GM18867 (cell line): ENCODE results near the gene PIK3IP1.

ENCODE experiments used
- ATAC-seq: cut with Tn5 transposase; IDR thresholded peaks from one replicate; pipeline ENCODE4 v1.9.1; 2021; ENCODE audit warnings: mild to moderate bottlenecking, moderate library complexity; ENCODE audit not compliant: unreplicated experiment

Gene PIK3IP1

DNA sequence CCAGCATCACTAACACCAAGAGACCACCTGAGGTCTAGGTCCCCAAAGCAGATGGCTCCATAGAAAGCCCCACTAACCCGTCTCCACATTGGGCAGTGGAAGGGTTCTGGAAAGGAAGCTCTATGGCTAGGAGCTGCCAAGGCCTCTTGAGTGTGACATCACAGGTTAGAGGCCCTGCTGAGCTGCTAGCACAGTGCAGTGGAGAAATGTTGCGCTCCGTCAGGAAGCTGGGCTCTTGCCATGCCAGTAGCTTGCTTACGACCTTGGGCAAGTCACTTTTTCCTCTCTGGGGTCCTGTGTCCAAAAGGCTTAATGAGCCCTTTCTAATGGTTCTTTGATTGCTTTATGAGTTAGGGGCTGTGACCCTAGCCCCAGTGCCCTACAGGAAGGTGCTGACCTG, 10.6 kb downstream of the PIK3IP1 start:
- no peak for ATAC-seq

DNA sequence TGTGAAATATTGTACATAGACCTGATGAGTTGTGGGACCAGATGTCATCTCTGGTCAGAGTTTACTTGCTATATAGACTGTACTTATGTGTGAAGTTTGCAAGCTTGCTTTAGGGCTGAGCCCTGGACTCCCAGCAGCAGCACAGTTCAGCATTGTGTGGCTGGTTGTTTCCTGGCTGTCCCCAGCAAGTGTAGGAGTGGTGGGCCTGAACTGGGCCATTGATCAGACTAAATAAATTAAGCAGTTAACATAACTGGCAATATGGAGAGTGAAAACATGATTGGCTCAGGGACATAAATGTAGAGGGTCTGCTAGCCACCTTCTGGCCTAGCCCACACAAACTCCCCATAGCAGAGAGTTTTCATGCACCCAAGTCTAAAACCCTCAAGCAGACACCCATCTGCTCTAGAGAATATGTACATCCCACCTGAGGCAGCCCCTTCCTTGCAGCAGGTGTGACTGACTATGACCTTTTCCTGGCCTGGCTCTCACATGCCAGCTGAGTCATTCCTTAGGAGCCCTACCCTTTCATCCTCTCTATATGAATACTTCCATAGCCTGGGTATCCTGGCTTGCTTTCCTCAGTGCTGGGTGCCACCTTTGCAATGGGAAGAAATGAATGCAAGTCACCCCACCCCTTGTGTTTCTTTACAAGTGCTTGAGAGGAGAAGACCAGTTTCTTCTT, 12.3 kb downstream of the PIK3IP1 start:
- no peak for ATAC-seq

DNA sequence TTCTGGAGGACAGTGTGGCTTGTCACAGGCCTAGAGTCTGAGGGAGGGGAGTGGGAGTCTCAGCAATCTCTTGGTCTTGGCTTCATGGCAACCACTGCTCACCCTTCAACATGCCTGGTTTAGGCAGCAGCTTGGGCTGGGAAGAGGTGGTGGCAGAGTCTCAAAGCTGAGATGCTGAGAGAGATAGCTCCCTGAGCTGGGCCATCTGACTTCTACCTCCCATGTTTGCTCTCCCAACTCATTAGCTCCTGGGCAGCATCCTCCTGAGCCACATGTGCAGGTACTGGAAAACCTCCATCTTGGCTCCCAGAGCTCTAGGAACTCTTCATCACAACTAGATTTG, 13.0 kb downstream of the PIK3IP1 start:
- ATAC-seq: no peak

GRCh38 chr22:31278626-31279326, 13.5 kb downstream of the PIK3IP1 start:
- ATAC-seq: no peak

DNA sequence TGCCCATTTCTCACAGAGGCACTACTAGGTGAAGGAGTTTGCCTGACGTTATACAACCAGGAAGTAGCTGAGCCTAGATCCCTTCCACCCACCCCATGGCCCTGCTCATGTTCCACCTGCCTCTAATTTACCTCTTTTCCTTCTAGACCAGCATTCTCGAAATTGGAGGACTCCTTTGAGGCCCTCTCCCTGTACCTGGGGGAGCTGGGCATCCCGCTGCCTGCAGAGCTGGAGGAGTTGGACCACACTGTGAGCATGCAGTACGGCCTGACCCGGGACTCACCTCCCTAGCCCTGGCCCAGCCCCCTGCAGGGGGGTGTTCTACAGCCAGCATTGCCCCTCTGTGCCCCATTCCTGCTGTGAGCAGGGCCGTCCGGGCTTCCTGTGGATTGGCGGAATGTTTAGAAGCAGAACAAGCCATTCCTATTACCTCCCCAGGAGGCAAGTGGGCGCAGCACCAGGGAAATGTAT, 14.1 kb downstream of the PIK3IP1 start:
- ATAC-seq: no peak

- no peak for ATAC-seq
These were observed 14.5 kb downstream of the PIK3IP1 start for GRCh38 chr22:31277741-31278140.

DNA sequence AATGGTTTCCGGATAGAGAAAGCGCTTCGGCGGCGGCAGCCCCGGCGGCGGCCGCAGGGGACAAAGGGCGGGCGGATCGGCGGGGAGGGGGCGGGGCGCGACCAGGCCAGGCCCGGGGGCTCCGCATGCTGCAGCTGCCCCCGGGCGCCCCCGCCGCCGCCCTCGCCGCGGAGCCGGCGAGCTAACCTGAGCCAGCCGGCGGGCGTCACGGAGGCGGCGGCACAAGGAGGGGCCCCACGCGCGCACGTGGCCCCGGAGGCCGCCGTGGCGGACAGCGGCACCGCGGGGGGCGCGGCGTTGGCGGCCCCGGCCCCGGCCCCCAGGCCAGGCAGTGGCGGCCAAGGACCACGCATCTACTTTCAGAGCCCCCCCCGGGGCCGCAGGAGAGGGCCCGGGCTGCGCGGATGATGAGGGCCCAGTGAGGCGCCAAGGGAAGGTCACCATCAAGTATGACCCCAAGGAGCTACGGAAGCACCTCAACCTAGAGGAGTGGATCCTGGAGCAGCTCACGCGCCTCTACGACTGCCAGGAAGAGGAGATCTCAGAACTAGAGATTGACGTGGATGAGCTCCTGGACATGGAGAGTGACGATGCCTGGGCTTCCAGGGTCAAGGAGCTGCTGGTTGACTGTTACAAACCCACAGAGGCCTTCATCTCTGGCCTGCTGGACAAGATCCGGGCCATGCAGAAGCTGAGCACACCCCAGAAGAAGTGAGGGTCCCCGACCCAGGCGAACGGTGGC, 15.7 kb downstream of the PIK3IP1 start:
- ATAC-seq: no peak

GRCh38 chr22:31275576-31275975, 16.7 kb downstream of the PIK3IP1 start:
- ATAC-seq: no peak

DNA sequence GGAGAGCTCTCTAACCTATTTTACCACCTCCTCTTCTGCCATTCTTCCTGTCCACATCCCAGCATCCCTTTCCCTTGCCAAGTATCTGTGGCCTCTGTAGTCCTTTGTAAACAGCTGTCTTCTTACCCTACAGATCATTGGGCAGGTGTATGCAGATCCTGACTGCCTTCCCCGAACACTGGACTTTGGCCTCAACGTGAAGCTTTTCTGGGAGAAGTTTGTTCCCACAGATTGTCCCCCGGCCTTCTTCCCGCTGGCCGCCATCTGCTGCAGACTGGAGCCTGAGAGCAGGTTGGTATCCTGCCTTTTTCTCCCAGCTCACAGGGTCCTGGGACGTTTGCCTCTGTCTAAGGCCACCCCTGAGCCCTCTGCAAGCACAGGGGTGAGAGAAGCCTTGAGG, 17.3 kb downstream of the PIK3IP1 start:
- ATAC-seq: no peak

DNA sequence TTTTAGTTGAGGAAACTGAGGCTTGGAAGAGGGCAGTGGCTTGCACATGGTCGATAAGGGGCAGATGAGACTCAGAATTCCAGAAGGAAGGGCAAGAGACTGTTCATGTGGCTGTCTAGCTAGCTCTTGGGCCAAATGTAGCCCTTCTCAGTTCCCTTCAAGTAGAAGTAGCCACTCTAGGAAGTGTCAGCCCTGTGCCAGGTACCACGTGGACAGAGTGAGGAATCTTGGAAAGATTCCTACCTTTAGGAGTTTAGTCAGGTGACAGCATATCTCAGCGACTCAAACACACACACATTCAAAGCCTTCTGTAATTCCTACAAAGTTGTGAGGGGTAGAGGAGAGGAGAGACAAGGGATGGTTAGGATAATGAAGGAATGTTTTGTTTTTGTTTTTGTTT, 18.3 kb downstream of the PIK3IP1 start:
- ATAC-seq: no peak

GRCh38 chr22:31272522-31273446, 19.5 kb downstream of the PIK3IP1 start:
- ATAC-seq: no peak

GRCh38 chr22:31271485-31271884, 20.8 kb downstream of the PIK3IP1 start:
- no peak for ATAC-seq

DNA sequence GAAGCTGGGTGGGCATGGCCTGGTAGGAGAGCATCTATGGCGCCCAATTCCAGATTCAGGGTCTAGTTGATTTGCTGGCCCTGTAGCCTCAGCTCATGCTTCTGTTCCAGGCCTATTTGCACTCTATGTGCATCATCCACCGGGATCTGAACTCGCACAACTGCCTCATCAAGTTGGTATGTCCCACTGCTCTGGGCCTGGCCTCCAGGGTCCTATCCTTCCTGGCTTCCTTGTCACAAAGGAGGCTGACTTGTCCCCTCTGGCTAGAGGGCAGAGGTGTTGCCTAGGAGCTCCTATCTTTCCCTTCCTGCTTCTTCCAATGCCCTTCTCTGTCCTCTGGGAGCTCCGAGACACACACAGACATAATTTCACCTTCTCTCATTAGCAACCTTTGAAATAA, 21.3 kb downstream of the PIK3IP1 start:
- no peak for ATAC-seq

DNA sequence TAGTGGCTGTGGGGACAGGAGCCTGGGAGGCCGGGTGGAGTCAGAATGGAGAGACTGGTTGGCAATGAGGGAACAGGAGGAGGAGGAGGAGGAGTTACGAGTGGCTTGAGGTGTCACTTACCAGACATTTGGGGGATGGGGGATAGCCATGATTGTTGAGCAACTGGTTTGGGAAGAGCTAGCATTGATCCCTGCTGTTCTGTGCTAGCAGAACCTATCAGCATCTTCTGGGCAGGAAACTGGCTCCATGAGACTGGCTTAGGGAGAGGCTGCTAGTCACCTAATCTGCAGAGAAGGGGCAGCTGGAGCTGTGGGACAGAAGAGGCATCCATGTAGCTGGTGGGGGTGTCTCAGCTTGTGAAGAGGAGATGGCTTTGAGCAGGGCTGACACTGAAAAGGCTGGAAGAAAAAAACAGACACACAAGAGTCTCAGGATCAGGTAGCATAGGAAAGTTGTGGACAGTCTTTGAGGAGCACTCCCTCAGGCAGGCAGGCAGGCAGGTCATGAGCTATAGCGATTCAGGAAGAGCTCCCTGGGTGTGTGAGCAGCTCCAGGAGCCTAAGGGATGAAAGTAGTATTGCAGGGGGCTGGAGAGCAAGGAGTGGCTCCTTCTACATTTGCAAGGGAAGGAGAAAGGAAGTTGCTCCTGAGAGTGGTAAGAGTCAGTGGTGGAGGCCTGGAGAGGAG, 22.3 kb downstream of the PIK3IP1 start:
- no peak for ATAC-seq

- ATAC-seq: no peak
These were observed 24.0 kb downstream of the PIK3IP1 start for GRCh38 chr22:31268281-31268680.

- no peak for ATAC-seq
These were observed 28.2 kb downstream of the PIK3IP1 start for GRCh38 chr22:31263896-31264640.

- no peak for ATAC-seq
These were observed 29.8 kb downstream of the PIK3IP1 start for GRCh38 chr22:31262312-31263133.

- ATAC-seq: no peak
These were observed 31.8 kb downstream of the PIK3IP1 start for GRCh38 chr22:31260474-31260856.
